ENCODE measurements around the gene HAVCR1. TPM values are rescaled to one million over a fixed set of nuclear protein-coding genes. Genes with fewer than 3 reads are reported as not detected.
"Not testable (repeated sequence)": the region's sequence is repeated elsewhere in the genome, so short reads cannot be mapped to it uniquely, and the experiment has no call there.

HAVCR1 gene
- total RNA-seq, 1 experiment from 2014 or later, result not detected

GRCh38 chr5:157014143-157014542 is 44.8 kb downstream of the HAVCR1 start:
- not testable (repeated sequence) for DNase-seq (ENCODE audit: extremely low read depth, low read depth)

DNA sequence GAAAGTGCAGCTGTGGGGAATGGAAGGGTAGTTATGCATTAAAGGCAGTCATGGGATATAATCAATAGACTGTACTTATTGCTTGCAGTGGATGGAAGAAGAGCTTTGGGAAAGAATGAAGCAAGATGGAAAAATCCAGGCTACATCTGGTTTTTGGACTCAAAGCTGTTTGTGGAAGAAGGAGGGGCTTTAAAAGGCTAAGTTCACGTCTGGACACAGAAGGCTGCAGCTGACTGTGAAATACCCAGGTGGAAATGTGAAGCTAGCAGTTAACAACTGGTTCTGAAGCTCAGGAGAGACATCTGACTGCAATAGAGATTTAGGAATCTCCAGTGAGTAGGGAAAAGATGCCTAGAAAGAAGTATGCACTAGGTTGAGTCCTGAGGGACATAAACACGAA is 52.7 kb downstream of the HAVCR1 start:
- DNase-seq (ENCODE audit: extremely low read depth, low read depth), result no peak

DNA sequence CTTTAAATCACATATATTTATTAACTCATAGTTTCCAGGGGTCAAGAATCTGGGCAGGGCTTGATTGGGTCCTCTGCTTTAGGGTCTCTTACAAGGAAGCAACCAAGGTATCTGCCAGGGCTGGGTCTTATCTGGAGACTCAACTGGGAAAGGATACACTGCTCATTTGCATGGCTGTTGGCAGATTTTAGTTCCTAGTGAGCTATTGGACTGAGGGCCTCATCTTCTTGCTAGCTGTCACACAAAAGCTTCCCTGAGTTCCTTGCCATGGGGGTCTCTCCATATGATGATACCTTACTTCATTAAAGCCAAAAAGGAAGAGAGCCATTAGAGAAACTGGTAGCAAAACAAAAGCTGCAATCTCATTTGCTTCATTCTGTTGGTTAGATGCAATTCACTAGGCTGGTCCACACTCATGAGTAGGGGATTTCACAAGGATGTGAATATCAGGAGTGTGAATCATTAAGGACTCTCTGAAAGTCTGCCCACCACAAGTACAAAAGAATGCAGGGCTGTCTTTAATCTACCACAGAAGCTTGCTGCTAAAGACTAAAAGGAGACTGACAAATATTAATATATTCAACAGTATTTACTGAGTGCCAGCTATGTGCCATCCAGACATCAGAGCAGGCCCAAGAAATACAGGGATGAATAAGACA is 53.9 kb downstream of the HAVCR1 start:
- no peak for DNase-seq (ENCODE audit: extremely low read depth, low read depth)

DNA sequence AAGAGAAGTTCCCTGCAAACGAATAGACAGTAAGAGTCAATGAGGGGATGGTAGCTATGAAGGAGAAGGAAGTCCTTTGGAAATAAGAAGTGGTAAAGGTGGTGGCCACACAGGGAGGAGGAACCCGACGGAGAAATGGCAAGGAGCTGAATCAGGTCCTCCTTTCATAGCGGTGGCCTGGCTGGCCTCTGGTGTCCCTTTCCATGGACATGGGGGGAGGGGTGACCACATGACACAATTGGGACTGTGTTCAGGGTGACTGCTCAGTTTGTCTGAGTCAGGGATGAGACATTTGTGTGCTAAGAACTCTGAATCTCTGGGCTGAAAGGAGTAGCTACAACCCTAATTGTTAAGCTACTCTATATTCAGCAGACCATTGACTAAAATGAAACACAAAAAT is 67.2 kb downstream of the HAVCR1 start:
- DNase-seq (ENCODE audit: extremely low read depth, low read depth), result no peak

DNA sequence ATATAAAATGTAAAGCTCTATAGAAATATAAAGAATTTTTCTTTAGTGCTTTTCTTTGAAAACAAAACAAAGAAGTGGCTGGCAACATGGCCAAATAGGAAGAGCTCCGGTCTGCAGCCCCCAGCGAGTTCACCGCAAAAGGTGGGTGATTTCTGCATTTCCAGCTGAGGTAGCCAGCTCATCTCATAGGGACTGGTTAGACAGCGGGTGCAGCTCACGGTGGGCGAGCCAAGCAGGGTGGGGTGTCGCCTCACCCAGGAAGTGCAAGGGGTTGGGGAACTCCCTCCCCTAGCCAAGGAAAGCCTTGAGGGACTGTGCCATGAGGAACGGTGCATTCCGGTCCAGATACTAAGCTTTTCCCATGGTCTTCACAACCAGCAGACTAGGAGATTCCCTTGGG is 74.9 kb downstream of the HAVCR1 start:
- no peak for DNase-seq (ENCODE audit: extremely low read depth, low read depth)

GRCh38 chr5:156981481-156981880 is 77.4 kb downstream of the HAVCR1 start:
- DNase-seq (ENCODE audit: extremely low read depth, low read depth), result no peak

Other genes starting within 250 kb of the HAVCR1 start
- gene PPP1R2B, start 208.8 kb downstream of the HAVCR1 start, total RNA-seq (2014; rRNA removed; shearing (Covaris generic)), result not detected in 2 replicates
- gene TIMD4, start 95.9 kb downstream of the HAVCR1 start, total RNA-seq (2014; rRNA removed; shearing (Covaris generic)), result not detected in 2 replicates
- gene HAVCR2, start 49.9 kb upstream of the HAVCR1 start, total RNA-seq (2014; rRNA removed; shearing (Covaris generic)), result not detected in 2 replicates
- gene MED7, start 83.7 kb upstream of the HAVCR1 start, total RNA-seq (2014; rRNA removed; shearing (Covaris generic)), result 17.7 and 20.9 TPM in 2 replicates
- gene GARIN3, start 107.1 kb upstream of the HAVCR1 start, total RNA-seq (2014; rRNA removed; shearing (Covaris generic)), result not detected in 2 replicates
- 0.07 and 0.46 TPM in 2 replicates for gene ITK, start 121.7 kb upstream of the HAVCR1 start, total RNA-seq (2014; rRNA removed; shearing (Covaris generic))
- 45.3 and 49.9 TPM in 2 replicates for gene CYFIP2, start 207.0 kb upstream of the HAVCR1 start, total RNA-seq (2014; rRNA removed; shearing (Covaris generic))